Prostate gland (tissue), 2 donors: ENCODE measurements around the gene ATAD3C. TPM values are rescaled to one million over a fixed set of nuclear protein-coding genes. Genes with fewer than 3 reads are reported as not detected.
"Not testable (repeated sequence)": the region's sequence is repeated elsewhere in the genome, so short reads cannot be mapped to it uniquely, and the experiment has no call there.

Experiments
- DNase-seq: peaks from one replicate; pipeline ENCODE4 v3.0.0-alpha.2; 2019; ENCODE audit warnings: low spot score
- H3K27ac ChIP-seq, 2 donors: fragments of 200-600 bp; sonication (generic); 2 replicates each; pipeline ENCODE4 v1.5.1; 2017 to 2019
- H3K27me3 ChIP-seq: fragments of 200-600 bp; sonication (generic); replicated peaks from 2 replicates; pipeline ENCODE4 v1.5.1; 2019; ENCODE audit not compliant: insufficient read depth
- H3K36me3 ChIP-seq, 2 donors: fragments of 200-600 bp; sonication (generic); 1 replicate in 1 of 2; 2 replicates in 1 of 2; pipeline versions ENCODE4 v1.5.1 to v1.8.1; 2017 to 2019
- H3K4me1 ChIP-seq: fragments of 200-600 bp; sonication (generic); replicated peaks from 2 replicates; pipeline ENCODE4 v1.5.1; 2019
- H3K4me3 ChIP-seq, 2 donors: fragments of 200-600 bp; sonication (generic); 2 replicates each; pipeline ENCODE4 v1.5.1; 2017 to 2019
- H3K9me3 ChIP-seq: fragments of 200-600 bp; sonication (generic); 2 replicates; pipeline ENCODE4 v1.5.1; 2017
- POLR2A ChIP-seq: fragments of 450-650 bp; IDR thresholded peaks from one replicate; pipeline ENCODE4 v1.6.1; 2016; ENCODE audit warnings: antibody characterized with exemption, mild to moderate bottlenecking
- POLR2AphosphoS5 ChIP-seq: sonication (generic); formaldehyde crosslinking; IDR thresholded peaks from one replicate; pipeline ENCODE4 v1.6.1; 2017; ENCODE audit warnings: antibody characterized with exemption
- WGBS: methylation state at CpG from one replicate; pipeline ENCODE4 v1.1.5; 2018; 5-methylcytosine and 5-hydroxymethylcytosine counted together
- intact Hi-C: fragments of 100-400 bp; cut with DNase I; formaldehyde crosslinking; loops from one replicate; pipeline ENCODE4 v1.14.2; 2022
- total RNA-seq, 2 donors: library from RNA; depleted of rRNA; stranded (reverse); fragments of >200 nt; gene quantifications; one replicate each; pipeline ENCODE4 v1.1.0, GENCODE V29; 2016
- TF ChIP-seq, protein P1 (sequence below), 4 experiments: fragments of 200-600 bp in 2 of 4; fragments of 450-650 bp in 2 of 4; sonication (generic) in 2 of 4; IDR thresholded peaks; 1 replicate in 3 of 4; 2 replicates in 1 of 4; pipeline ENCODE4 v1.5.1; 2016 to 2019; ENCODE audit warnings: antibody characterized with exemption in 4 of 4, mild to moderate bottlenecking in 2 of 4, moderate library complexity in 2 of 4

ATAD3C gene
- total RNA-seq, 2 donors from 2014 or later = 7.3 to 9.9 TPM

GRCh38 chr1:1517973-1518620, 68.6 kb downstream of the ATAD3C start:
- no peaks in the 10 kb centered on the region for H3K36me3 ChIP-seq
- H3K9me3 ChIP-seq = no peaks in the 10 kb centered on the region
- TF ChIP-seq, protein P1, sequence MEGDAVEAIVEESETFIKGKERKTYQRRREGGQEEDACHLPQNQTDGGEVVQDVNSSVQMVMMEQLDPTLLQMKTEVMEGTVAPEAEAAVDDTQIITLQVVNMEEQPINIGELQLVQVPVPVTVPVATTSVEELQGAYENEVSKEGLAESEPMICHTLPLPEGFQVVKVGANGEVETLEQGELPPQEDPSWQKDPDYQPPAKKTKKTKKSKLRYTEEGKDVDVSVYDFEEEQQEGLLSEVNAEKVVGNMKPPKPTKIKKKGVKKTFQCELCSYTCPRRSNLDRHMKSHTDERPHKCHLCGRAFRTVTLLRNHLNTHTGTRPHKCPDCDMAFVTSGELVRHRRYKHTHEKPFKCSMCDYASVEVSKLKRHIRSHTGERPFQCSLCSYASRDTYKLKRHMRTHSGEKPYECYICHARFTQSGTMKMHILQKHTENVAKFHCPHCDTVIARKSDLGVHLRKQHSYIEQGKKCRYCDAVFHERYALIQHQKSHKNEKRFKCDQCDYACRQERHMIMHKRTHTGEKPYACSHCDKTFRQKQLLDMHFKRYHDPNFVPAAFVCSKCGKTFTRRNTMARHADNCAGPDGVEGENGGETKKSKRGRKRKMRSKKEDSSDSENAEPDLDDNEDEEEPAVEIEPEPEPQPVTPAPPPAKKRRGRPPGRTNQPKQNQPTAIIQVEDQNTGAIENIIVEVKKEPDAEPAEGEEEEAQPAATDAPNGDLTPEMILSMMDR (IDR thresholded peaks at IDR 0.05) = no peak
- TF ChIP-seq POLR2AphosphoS5 (no peak), POLR2A (no peak)
- H3K27ac ChIP-seq = no peak overlapping the region
- 94% methylated on average over 26 of the region's 28 CpGs for WGBS
- no peak for DNase-seq
- H3K4me1 ChIP-seq = no peaks in the 10 kb centered on the region
- no peak overlapping the region for H3K4me3 ChIP-seq
- H3K27me3 ChIP-seq = no peaks in the 10 kb centered on the region
- intact Hi-C loops = no loop called here

GRCh38 chr1:1518621-1519007, 69.1 kb downstream of the ATAD3C start:
- DNase-seq, H3K9me3 ChIP-seq, H3K4me1 ChIP-seq, H3K27me3 ChIP-seq, H3K27ac ChIP-seq, H3K36me3 ChIP-seq, intact Hi-C loops, H3K4me3 ChIP-seq: not testable (repeated sequence)
- 90% methylated on average over 19 of the region's 19 CpGs for WGBS

Other genes starting within 250 kb of the ATAD3C start
- gene TNFRSF18, start 243.1 kb upstream of the ATAD3C start, total RNA-seq = 1 to 10 TPM; 3.1 to 3.5 TPM
- gene TNFRSF4, start 235.5 kb upstream of the ATAD3C start, total RNA-seq = 1 to 10 TPM in 1 of 2 donors, under 1 TPM in 1; 0.50 to 3.0 TPM
- gene SDF4, start 217.7 kb upstream of the ATAD3C start, total RNA-seq = 100 to 1,000 TPM; 177 to 185 TPM
- gene B3GALT6, start 217.5 kb upstream of the ATAD3C start, total RNA-seq = 10 to 100 TPM; 29.6 to 41.5 TPM
- gene C1QTNF12, start 203.0 kb upstream of the ATAD3C start, total RNA-seq = 1 to 10 TPM in 1 of 2 donors, not detected in 1; 3.4 TPM
- 10 to 100 TPM; 56.0 to 79.4 TPM for gene UBE2J2, start 175.8 kb upstream of the ATAD3C start, total RNA-seq
- gene SCNN1D, start 169.3 kb upstream of the ATAD3C start, total RNA-seq = 10 to 100 TPM in 1 of 2 donors, 1 to 10 TPM in 1; 6.9 to 23.7 TPM
- 10 to 100 TPM; 43.2 to 58.6 TPM for gene ACAP3, start 141.8 kb upstream of the ATAD3C start, total RNA-seq
- gene PUSL1, start 141.1 kb upstream of the ATAD3C start, total RNA-seq = 10 to 100 TPM; 30.6 to 36.9 TPM
- gene INTS11, start 125.0 kb upstream of the ATAD3C start, total RNA-seq = 100 to 1,000 TPM in 1 of 2 donors, 10 to 100 TPM in 1; 97.3 to 178 TPM
- 10 to 100 TPM; 35.8 to 54.0 TPM for gene CPTP, start 124.9 kb upstream of the ATAD3C start, total RNA-seq
- under 1 TPM in 1 of 2 donors, not detected in 1; 0.80 TPM for gene TAS1R3, start 118.4 kb upstream of the ATAD3C start, total RNA-seq
- 100 to 1,000 TPM in 1 of 2 donors, 10 to 100 TPM in 1; 70.5 to 165 TPM for gene DVL1, start 100.3 kb upstream of the ATAD3C start, total RNA-seq
- 100 to 1,000 TPM in 1 of 2 donors, 10 to 100 TPM in 1; 39.0 to 152 TPM for gene MXRA8, start 91.1 kb upstream of the ATAD3C start, total RNA-seq
- 100 to 1,000 TPM; 152 to 161 TPM for gene AURKAIP1, start 74.5 kb upstream of the ATAD3C start, total RNA-seq
- gene CCNL2, start 50.4 kb upstream of the ATAD3C start, total RNA-seq = 100 to 1,000 TPM; 116 to 242 TPM
- 100 to 1,000 TPM; 143 to 174 TPM for gene MRPL20, start 42.4 kb upstream of the ATAD3C start, total RNA-seq
- gene ANKRD65, start 28.4 kb upstream of the ATAD3C start, total RNA-seq = 10 to 100 TPM; 33.7 to 34.9 TPM
- 100 to 1,000 TPM; 191 to 227 TPM for gene VWA1, start 14.0 kb upstream of the ATAD3C start, total RNA-seq
- 10 to 100 TPM; 16.8 to 26.9 TPM for gene ATAD3B, start 22.1 kb downstream of the ATAD3C start, total RNA-seq
- gene ATAD3A, start 62.5 kb downstream of the ATAD3C start, total RNA-seq = 10 to 100 TPM; 30.0 to 32.8 TPM
- 1 to 10 TPM; 4.5 to 6.8 TPM for gene TMEM240, start 90.9 kb downstream of the ATAD3C start, total RNA-seq
- 100 to 1,000 TPM; 173 to 203 TPM for gene SSU72, start 125.2 kb downstream of the ATAD3C start, total RNA-seq
- gene FNDC10, start 150.4 kb downstream of the ATAD3C start, total RNA-seq = 10 to 100 TPM in 1 of 2 donors, 1 to 10 TPM in 1; 3.5 to 33.3 TPM
- 100 to 1,000 TPM in 1 of 2 donors, 10 to 100 TPM in 1; 60.6 to 152 TPM for gene MIB2, start 165.8 kb downstream of the ATAD3C start, total RNA-seq
- 10 to 100 TPM in 1 of 2 donors, 1 to 10 TPM in 1; 4.4 to 55.4 TPM for gene MMP23B, start 182.5 kb downstream of the ATAD3C start, total RNA-seq
- 10 to 100 TPM; 15.0 to 31.2 TPM for gene CDK11B, start 209.3 kb downstream of the ATAD3C start, total RNA-seq
- 10 to 100 TPM; 40.3 to 67.1 TPM for gene SLC35E2B, start 243.1 kb downstream of the ATAD3C start, total RNA-seq